COLO668 (cell line): ENCODE data around the gene TNP1.

Experiments used
- DNase-seq: peaks from one replicate; lab custom pipeline; 2025; ENCODE audit not compliant: unreplicated experiment; lab: John Stamatoyannopoulos, UW

TNP1 gene

GRCh38 chr2:216859944-216860343 lies at the start of gene TNP1:
Gene TNP1, minus strand, starts transcription at chr2:216860064. Its CDS starts 30 bp downstream, at chr2:216860034.
- DNase-seq, result no peak

DNA sequence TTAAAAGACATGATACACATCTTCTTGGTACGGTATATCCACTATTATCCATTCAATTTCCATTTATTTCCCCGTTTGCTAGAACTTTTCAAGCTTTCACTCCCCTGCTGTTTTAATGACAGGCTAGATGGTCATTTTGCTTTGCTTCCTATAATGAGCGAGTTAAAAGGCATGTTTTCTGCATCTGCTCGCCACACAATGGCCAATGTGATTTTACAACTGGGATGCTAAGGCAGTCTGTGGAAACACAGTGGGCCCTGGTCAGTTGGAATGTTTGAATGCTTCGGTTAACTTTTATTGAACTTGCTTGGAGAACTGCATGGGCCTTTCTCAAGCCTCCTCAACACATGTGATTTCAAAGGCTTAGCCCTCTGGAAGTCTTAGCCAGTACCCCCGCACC lies 48.4 kb upstream of the TNP1 start:
- DNase-seq, result no peak

- no peak for DNase-seq
Measured at GRCh38 chr2:216905649-216906329, 45.9 kb upstream of the TNP1 start.

DNA sequence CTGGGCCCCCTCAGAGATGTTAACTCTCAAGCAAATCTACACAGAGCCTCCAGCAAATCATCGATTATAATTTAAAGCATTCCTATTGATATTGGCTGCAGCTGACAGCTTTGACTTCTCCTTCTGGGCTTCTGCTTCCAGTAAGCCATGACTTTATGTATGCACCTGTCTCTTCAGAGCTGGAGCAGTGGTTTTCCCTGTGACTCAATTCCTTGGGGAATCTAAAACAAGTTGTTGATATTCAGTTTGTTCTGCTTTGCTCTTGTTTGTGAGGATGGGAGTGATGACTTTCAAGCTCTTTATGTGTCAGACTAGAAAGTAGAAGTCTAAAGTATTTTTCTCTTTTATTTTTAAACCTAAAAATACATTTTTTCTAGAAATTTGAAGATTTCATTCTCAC lies 45.1 kb upstream of the TNP1 start:
- no peak for DNase-seq

GRCh38 chr2:216904554-216904953 lies 44.7 kb upstream of the TNP1 start:
- DNase-seq, result no peak

DNA sequence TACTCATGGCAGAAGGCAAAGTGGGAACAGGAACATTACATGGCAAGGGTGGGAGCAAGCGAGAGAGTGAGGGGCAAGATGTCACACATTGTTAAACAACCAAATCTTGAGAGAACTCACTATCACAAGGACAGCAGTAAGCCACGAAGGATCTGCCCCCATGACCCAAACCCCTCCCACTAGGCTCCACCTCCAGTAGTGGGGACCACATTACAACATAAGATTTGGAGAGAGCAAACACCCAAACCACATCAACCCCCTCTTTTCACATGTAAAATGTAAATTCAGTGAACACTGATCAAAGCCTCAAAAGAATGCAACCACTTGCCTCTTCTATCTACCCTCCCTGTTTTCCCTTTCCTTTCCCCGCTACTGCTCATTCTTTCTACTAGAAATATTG lies 43.6 kb upstream of the TNP1 start:
- DNase-seq, result no peak

DNA sequence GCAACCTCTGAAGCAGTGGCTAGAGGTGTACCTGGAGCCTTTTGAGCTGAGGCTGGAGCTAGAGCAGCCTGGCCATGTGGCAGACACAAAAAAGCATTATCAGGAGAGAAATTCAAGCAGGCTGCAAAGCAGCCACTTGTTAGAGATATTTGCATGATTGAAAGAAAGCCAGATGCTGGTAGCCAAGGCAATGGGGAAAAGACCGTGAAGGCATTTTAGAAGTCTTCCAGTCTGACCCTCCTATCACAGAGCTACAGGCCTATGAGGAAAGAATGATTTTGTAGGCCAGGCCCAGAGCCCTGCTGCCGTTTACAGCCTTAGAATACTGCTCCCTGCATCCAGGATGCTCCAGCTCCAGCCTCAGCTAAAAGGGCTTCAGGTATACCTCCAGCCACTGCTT lies 41.4 kb upstream of the TNP1 start:
- no peak for DNase-seq

- DNase-seq, result no peak
Measured at GRCh38 chr2:216900406-216900805, 40.5 kb upstream of the TNP1 start.

- no peak for DNase-seq
Measured at GRCh38 chr2:216897561-216898203, 37.8 kb upstream of the TNP1 start.

DNA sequence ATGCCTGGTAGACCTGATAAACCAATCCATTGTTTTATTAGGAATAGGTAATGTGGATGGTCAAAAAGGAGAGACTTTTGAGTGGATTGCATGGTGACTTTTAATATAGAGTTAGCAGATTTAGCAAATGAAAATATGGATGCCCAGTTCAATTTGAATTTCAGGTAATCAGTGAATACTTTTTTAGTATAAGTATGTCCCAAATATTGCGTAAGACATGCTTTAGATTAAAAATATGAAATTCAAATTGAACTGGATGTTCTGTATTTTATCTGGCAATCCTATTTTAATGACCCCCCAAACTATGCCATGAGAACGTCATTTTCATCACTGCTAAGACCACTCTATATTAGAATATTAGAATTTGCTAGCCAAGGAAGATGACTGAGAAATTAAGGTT lies 30.3 kb upstream of the TNP1 start:
- no peak for DNase-seq

- no peak for DNase-seq
Measured at GRCh38 chr2:216888887-216889622, 29.2 kb upstream of the TNP1 start.

GRCh38 chr2:216888081-216888480 lies 28.2 kb upstream of the TNP1 start:
- DNase-seq, result no peak

GRCh38 chr2:216887138-216887537 lies 27.3 kb upstream of the TNP1 start:
- no peak for DNase-seq

DNA sequence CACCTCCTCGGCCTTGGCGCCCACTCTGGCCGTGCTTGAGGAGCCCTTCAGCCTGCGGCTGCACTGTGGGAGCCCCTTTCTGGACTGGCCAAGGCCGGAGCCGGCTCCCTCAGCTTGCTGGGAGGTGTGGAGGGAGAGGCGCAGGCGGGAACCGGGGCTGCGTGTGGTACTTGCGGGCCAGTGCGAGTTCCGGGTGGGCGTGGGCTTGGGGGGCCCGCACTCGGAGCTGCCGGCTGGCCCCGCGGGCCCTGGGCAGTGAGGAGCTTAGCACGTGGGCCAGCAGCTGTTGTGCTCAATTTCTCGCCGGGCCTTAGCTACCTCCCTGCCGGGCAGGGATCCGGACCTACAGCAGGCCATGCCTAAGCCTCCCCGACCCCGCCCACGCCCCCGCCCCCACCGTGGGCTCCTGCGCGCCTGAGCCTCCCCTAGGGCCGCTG lies 25.3 kb upstream of the TNP1 start:
- DNase-seq, result no peak

DNA sequence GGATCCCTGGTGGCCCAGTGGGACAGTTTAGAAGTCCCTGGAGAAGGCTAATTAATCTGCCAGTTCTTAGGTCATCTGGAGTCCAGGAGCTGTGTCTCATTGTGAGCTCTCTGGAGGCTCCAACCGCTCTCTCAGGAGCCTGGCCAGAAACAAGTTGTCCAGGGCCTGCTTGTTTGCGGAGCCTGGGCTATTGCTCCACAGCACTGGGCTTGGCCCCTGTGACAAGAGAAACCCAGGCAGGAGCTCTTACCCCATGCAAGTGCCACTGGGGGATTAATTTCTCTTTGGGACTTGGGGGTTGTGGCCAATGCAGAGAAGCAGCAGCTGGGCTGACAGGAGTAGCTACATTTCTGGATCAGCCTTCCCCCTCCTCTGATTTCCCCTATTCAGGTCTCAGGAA lies 24.5 kb upstream of the TNP1 start:
- DNase-seq, result no peak

DNA sequence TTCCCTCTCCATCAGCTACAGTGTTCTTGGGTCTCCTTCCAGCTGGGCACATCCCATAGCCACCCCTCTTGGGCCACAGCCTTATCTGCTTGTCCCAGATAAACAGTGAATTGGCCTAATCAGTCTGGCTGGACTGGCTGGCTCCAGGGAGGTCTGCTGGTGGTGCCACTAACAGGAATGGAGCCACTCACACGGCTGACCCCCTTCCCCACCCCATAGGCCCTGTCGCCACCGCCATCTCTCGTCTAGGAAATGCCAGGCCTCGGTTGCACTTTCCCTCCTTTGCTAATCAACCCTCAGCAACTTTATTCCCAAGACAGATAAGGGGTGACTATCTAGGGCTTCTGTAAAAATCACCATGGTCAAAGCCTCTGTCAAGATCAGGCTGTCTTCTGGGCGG lies 23.0 kb upstream of the TNP1 start:
- DNase-seq, result no peak

DNA sequence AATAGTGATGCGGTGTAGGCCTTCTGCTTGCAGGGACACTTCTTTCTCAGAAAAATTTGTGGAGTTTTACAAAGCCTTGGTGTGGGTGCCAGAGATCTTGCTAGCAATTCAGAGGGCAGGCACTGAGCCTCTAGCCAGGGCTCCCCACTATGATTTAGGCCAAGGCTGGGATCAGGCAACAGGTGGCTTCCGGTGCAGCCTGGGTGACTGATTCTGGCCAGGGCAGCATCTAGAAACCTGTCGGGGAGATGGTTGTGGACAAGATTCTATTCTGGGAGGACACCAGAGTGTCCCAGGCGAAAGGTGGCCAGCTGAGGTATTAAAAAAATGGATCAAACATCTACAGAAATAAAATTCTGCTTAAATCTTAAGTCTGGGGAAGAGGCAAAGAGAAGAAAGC lies 21.5 kb upstream of the TNP1 start:
- DNase-seq, result no peak

- no peak for DNase-seq
Measured at GRCh38 chr2:216880509-216881184, 20.8 kb upstream of the TNP1 start.

- DNase-seq, result no peak
Measured at GRCh38 chr2:216879727-216880508, 20.1 kb upstream of the TNP1 start.

DNA sequence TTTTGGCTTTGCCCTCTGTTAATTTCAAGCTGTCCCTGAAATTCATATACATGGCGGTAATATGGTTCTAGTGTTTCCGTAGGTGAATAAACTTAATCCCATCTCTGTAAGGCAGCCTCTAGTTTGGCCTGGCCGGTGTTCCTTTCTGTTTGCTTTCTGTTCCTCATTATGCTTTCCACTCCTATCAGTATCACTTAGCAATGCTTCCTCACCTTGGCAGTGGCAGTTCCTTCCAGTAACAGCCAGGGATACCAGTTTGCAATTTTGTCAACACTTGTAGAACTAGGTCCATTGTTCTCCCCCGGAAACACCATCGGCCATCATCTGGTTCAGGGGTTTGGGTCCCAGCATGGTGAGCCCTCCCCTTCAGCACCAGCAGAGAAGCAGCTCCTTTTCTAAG lies 18.2 kb upstream of the TNP1 start:
- DNase-seq, result no peak

GRCh38 chr2:216877085-216877484 lies 17.2 kb upstream of the TNP1 start:
- no peak for DNase-seq
